GM18520 (cell line): ENCODE measurements around the gene FMO1.
"Not testable (repeated sequence)": the region's sequence is repeated elsewhere in the genome, so short reads cannot be mapped to it uniquely, and the experiment has no call there.

Experiments used
- ATAC-seq: cut with Tn5 transposase; IDR thresholded peaks from one replicate; pipeline ENCODE4 v1.9.1; 2021; ENCODE audit not compliant: unreplicated experiment

The FMO1 gene

GRCh38 chr1:171231326-171231725 lies 17.0 kb upstream of the FMO1 start:
- ATAC-seq = no peak

- no peak for ATAC-seq
Measured at GRCh38 chr1:171233183-171233582, 15.1 kb upstream of the FMO1 start.

- not testable (repeated sequence) for ATAC-seq
Measured at GRCh38 chr1:171236231-171236630, 12.1 kb upstream of the FMO1 start.

- ATAC-seq = no peak
Measured at GRCh38 chr1:171243878-171244277, 4.4 kb upstream of the FMO1 start.

- no peak for ATAC-seq
Measured at GRCh38 chr1:171245458-171246064, 2.7 kb upstream of the FMO1 start.

GRCh38 chr1:171247501-171247900 lies 793 bp upstream of the FMO1 start:
- no peak for ATAC-seq

- no peak for ATAC-seq
Measured at GRCh38 chr1:171248841-171249240, 547 bp downstream of the FMO1 start.

- ATAC-seq = no peak
Measured at GRCh38 chr1:171250263-171250662, 2.0 kb downstream of the FMO1 start.

GRCh38 chr1:171251042-171251951 lies 3.0 kb downstream of the FMO1 start:
- ATAC-seq = no peak

- no peak for ATAC-seq
Measured at GRCh38 chr1:171251952-171252300, 3.6 kb downstream of the FMO1 start.

GRCh38 chr1:171252482-171252881 lies 4.2 kb downstream of the FMO1 start:
- peak; percentile 84 for ATAC-seq

- ATAC-seq = no peak
Measured at GRCh38 chr1:171254859-171255258, 6.6 kb downstream of the FMO1 start.

- no peak for ATAC-seq
Measured at GRCh38 chr1:171256940-171257606, 8.8 kb downstream of the FMO1 start.

GRCh38 chr1:171257607-171258076 lies 9.3 kb downstream of the FMO1 start:
- no peak for ATAC-seq

- no peak for ATAC-seq
Measured at GRCh38 chr1:171258429-171258828, 10.1 kb downstream of the FMO1 start.

GRCh38 chr1:171258943-171259342 lies 10.6 kb downstream of the FMO1 start:
- ATAC-seq = no peak

- no peak for ATAC-seq
Measured at GRCh38 chr1:171261336-171261735, 13.0 kb downstream of the FMO1 start.

- ATAC-seq = no peak
Measured at GRCh38 chr1:171263901-171264300, 15.6 kb downstream of the FMO1 start.

GRCh38 chr1:171265686-171266085 lies 17.4 kb downstream of the FMO1 start:
- ATAC-seq = no peak

- no peak for ATAC-seq
Measured at GRCh38 chr1:171266930-171267329, 18.6 kb downstream of the FMO1 start.

- no peak for ATAC-seq
Measured at GRCh38 chr1:171267391-171267790, 19.1 kb downstream of the FMO1 start.

GRCh38 chr1:171270806-171271205 lies 22.5 kb downstream of the FMO1 start:
- no peak for ATAC-seq
